ENCODE results near the gene USP40. TPM values are rescaled to one million over a fixed set of nuclear protein-coding genes. Genes with fewer than 3 reads are reported as not detected.

The USP40 gene
- total and polyA plus RNA-seq, 9 of the 15 experiments (the other 6 are each of a cell fraction or from before 2014, with no cell fraction given), result 5.5 to 15.0 (median 9.3) TPM

- POLR2A ChIA-PET, result interaction anchor here (0.7 kb wide), 1 partner anchor 14 kb away, joined by 4 read pairs; no protein-coding TSS in a partner anchor
- ATAC-seq (no peak), FAIRE-seq (no peak), DNase-seq (ENCODE audit: extremely low read depth in 1 of 4, low spot score in 3 of 4) (no peak)
- Histone ChIP-seq H3K36me3 (ENCODE audit: control insufficient read depth, insufficient read depth, low read length) (no peaks in the 10 kb centered on the region), H3K27me3 (ENCODE audit: control insufficient read depth in 2 of 2, insufficient read depth in 2 of 2, low read length in 2 of 2) (no peaks in the 10 kb centered on the region; a peak in 1 of 5 replicates), H3K9ac (ENCODE audit: insufficient read depth in 1 of 2, low read depth in 2 of 2, low read length in 2 of 2) (no peak overlapping the region), H4K20me1 (replicated peaks; ENCODE audit: control insufficient read depth, insufficient read depth, low read length) (no peaks in the 10 kb centered on the region), H3K4me3 (no peak overlapping the region), H3K9me3 (replicated peaks; ENCODE audit: control insufficient read depth, insufficient read depth, low read depth, low read length) (no peaks in the 10 kb centered on the region), H3K79me2 (ENCODE audit: control insufficient read depth, insufficient read depth, low read length) (no peaks in the 10 kb centered on the region), H3K4me2 (ENCODE audit: insufficient read depth, low read length) (no peak overlapping the region), H3K27ac (ENCODE audit: extremely low read depth, low read depth, low read length) (no peak overlapping the region), H3K9me1 (ENCODE audit: control insufficient read depth, insufficient read depth, low read length) (no peaks in the 10 kb centered on the region), H2AFZ (ENCODE audit: low read depth, low read length) (peak overlapping the region; percentile 50; the same call in 1 of the 2 replicates), H3K4me1 (replicated peaks in 1 of 2; ENCODE audit: control insufficient read depth in 2 of 2, insufficient read depth in 2 of 2, low read length in 2 of 2) (no peaks in the 10 kb centered on the region)
- intact Hi-C loops (cut with micrococcal nuclease) (no loop called here), in situ Hi-C loops (cut with MboI) (no loop called here)
- TF ChIP-seq ARNT (IDR thresholded peaks at IDR 0.05), result no peak
- TF ChIP-seq EHMT2 (IDR thresholded peaks at IDR 0.05), result no peak
- no peak for TF ChIP-seq GATAD2B (IDR thresholded peaks at IDR 0.05; ENCODE audit: borderline replicate concordance)
- no peak for TF ChIP-seq POLR3A (IDR thresholded peaks at IDR 0.05; ENCODE audit: borderline replicate concordance, extremely low read depth, insufficient read depth, insufficient read length)
- TF ChIP-seq ZNF583 (CRISPR knock-in tag; IDR thresholded peaks at IDR 0.05), result no peak
- WGBS (ENCODE audit: insufficient coverage, low coverage, missing lambda C conversion rate), result 30% methylated on average over 4 of the region's 4 CpGs
- BruUV-seq (replicated peaks), result no TSS peak
- CTCF ChIA-PET (ENCODE audit: low intra/inter-chr PET ratio), result interaction anchor here (0.6 kb wide), 1 partner anchor 967 kb away, joined by 5 read pairs; no protein-coding TSS in a partner anchor
These were observed 5.9 kb upstream of the USP40 start for GRCh38 chr2:233572468-233572867.

GRCh38 chr2:233571462-233571861 is 4.9 kb upstream of the USP40 start:
- ChIA-PET CTCF (ENCODE audit: low intra/inter-chr PET ratio) (interaction anchor here (0.6 kb wide), 1 partner anchor 20 kb away, joined by 3 read pairs; no protein-coding TSS in a partner anchor), POLR2A (no interaction called here)
- H3K4me2 ChIP-seq (ENCODE audit: insufficient read depth, low read length), result no peak overlapping the region
- DNase-seq (ENCODE audit: extremely low read depth in 1 of 4, low spot score in 3 of 4) (no peak), ATAC-seq (no peak), FAIRE-seq (no peak)
- no TSS peak for BruUV-seq (replicated peaks)
- WGBS (ENCODE audit: insufficient coverage, low coverage, missing lambda C conversion rate), result 0% methylated on average over 2 of the region's 2 CpGs
- TF ChIP-seq ZNF316 (IDR thresholded peaks at IDR 0.05) (0 out of 2 replicates have a peak, but pooled peaks have one; percentile 23), ILF3 (IDR thresholded peaks at IDR 0.05; ENCODE audit: borderline replicate concordance) (no peak)
- H3K79me2 ChIP-seq (ENCODE audit: control insufficient read depth, insufficient read depth, low read length), result peaks cover under 1% of the 10 kb centered on the region; the same call in 1 of the 3 replicates
- no peaks in the 10 kb centered on the region for H3K36me3 ChIP-seq (ENCODE audit: control insufficient read depth, insufficient read depth, low read length)
- H2AFZ ChIP-seq (ENCODE audit: low read depth, low read length), result no peak overlapping the region
- H3K4me3 ChIP-seq, result no peak overlapping the region
- H3K9ac ChIP-seq (ENCODE audit: insufficient read depth in 1 of 2, low read depth in 2 of 2, low read length in 2 of 2), result no peak overlapping the region
- no peaks in the 10 kb centered on the region; a peak in 1 of 5 replicates for H3K4me1 ChIP-seq (replicated peaks in 1 of 2; ENCODE audit: control insufficient read depth in 2 of 2, insufficient read depth in 2 of 2, low read length in 2 of 2)
- H3K9me1 ChIP-seq (ENCODE audit: control insufficient read depth, insufficient read depth, low read length), result no peaks in the 10 kb centered on the region
- no peak overlapping the region for H3K27ac ChIP-seq (ENCODE audit: extremely low read depth, low read depth, low read length)
- no peaks in the 10 kb centered on the region for H4K20me1 ChIP-seq (replicated peaks; ENCODE audit: control insufficient read depth, insufficient read depth, low read length)
- no peaks in the 10 kb centered on the region for H3K9me3 ChIP-seq (replicated peaks; ENCODE audit: control insufficient read depth, insufficient read depth, low read depth, low read length)
- intact Hi-C loops (cut with micrococcal nuclease), result no loop called here
- in situ Hi-C loops (cut with MboI), result no loop called here
- no peaks in the 10 kb centered on the region; a peak in 1 of 5 replicates for H3K27me3 ChIP-seq (ENCODE audit: control insufficient read depth in 2 of 2, insufficient read depth in 2 of 2, low read length in 2 of 2)
